ENCODE data around the gene DNAJC16. TPM values are rescaled to one million over a fixed set of nuclear protein-coding genes. Genes with fewer than 3 reads are reported as not detected.

DNAJC16 gene
- total and polyA plus RNA-seq, 9 of the 15 experiments (the other 6 are each of a cell fraction or from before 2014, with no cell fraction given) = 6.9 to 16.8 (median 12.8) TPM

- TF ChIP-seq SMARCC2 (IDR thresholded peaks at IDR 0.05; ENCODE audit: low read depth) (no peak), ZNF511 (CRISPR knock-in tag; IDR thresholded peaks at IDR 0.05) (peak; percentile 21; the same call in 1 of the 2 replicates), SMARCA5 (IDR thresholded peaks at IDR 0.05) (0 out of 2 replicates have a peak, but pooled peaks have one; percentile 33), ID3 (CRISPR knock-in tag; IDR thresholded peaks at IDR 0.05) (no peak), ID3 (tag; IDR thresholded peaks at IDR 0.05) (peak; percentile 14; the same call in 1 of the 2 replicates), IFI16 (CRISPR knock-in tag; IDR thresholded peaks at IDR 0.05) (no peak), SP2 (IDR thresholded peaks at IDR 0.05; ENCODE audit: extremely low read depth, low read depth, low read length, poor library complexity, severe bottlenecking) (no peak), BRF2 (IDR thresholded peaks at IDR 0.05; ENCODE audit: borderline replicate concordance, insufficient read depth, insufficient read length) (no peak), HNRNPLL (IDR thresholded peaks at IDR 0.05; ENCODE audit: low read depth, low read length, poor library complexity, severe bottlenecking) (no peak), TGIF2 (CRISPR knock-in tag; IDR thresholded peaks at IDR 0.05) (no peak), DEAF1 (CRISPR knock-in tag; IDR thresholded peaks at IDR 0.05) (no peak), KDM4B (IDR thresholded peaks at IDR 0.05; ENCODE audit: borderline replicate concordance in 2 of 2, low read depth in 1 of 2) (peak; percentile 35 to 95; a peak in 1 of 4 replicates), JUN (IDR thresholded peaks at IDR 0.05; ENCODE audit: borderline replicate concordance, low read depth, low read length) (no peak), JUN (CRISPR knock-in tag; IDR thresholded peaks at IDR 0.05; ENCODE audit: borderline replicate concordance) (0 out of 2 replicates have a peak, but pooled peaks have one; percentile 20), ILF3 (IDR thresholded peaks at IDR 0.05; ENCODE audit: borderline replicate concordance) (no peak), BHLHE40 (IDR thresholded peaks at IDR 0.05; ENCODE audit: low read length) (0 out of 2 replicates have a peak, but pooled peaks have one; percentile 31), CEBPB (tag; IDR thresholded peaks at IDR 0.05) (0 out of 2 replicates have a peak, but pooled peaks have one; percentile 21)
These were observed 16.0 kb downstream of the DNAJC16 start (continued) for GRCh38 chr1:15542388-15543250.

Data from K562 (cell line).